Fibroblast of skin of left biceps (primary cell): ENCODE measurements around the gene PAK1IP1.
A peak's percentile ranks its signal among the peaks of the same experiment; 100 is the strongest.
"Not testable (repeated sequence)": the region's sequence is repeated elsewhere in the genome, so short reads cannot be mapped to it uniquely, and the experiment has no call there.

Experiments used
- DNase-seq, 2 experiments: peaks; one replicate each; pipeline ENCODE4 v3.0.0-alpha.2; 2013; ENCODE audit warnings: low read depth in 2 of 2

PAK1IP1 gene

GRCh38 chr6:10694302-10695085 lies at the start of gene PAK1IP1, which contains the start of gene C6orf52:
PAK1IP1 (plus strand) TSS chr6:10694972; CDS start chr6:10694986, 14 bp downstream.
C6orf52 (minus strand) TSS chr6:10694616; CDS start chr6:10687550, 7,066 bp downstream.
- peak; percentile 82 for DNase-seq

GRCh38 chr6:10655508-10656055 lies 39.2 kb upstream of the PAK1IP1 start:
- no peak for DNase-seq

GRCh38 chr6:10658910-10659698 lies 35.7 kb upstream of the PAK1IP1 start:
- no peak for DNase-seq

GRCh38 chr6:10659699-10660348 lies 34.9 kb upstream of the PAK1IP1 start:
- no peak for DNase-seq

GRCh38 chr6:10660431-10661191 lies 34.2 kb upstream of the PAK1IP1 start:
- not testable (repeated sequence) for DNase-seq

- DNase-seq = no peak
Measured at GRCh38 chr6:10662207-10662606, 32.6 kb upstream of the PAK1IP1 start.

GRCh38 chr6:10662742-10663141 lies 32.0 kb upstream of the PAK1IP1 start:
- no peak for DNase-seq

- not testable (repeated sequence) for DNase-seq
Measured at GRCh38 chr6:10665595-10665994, 29.2 kb upstream of the PAK1IP1 start.

- no peak for DNase-seq
Measured at GRCh38 chr6:10668126-10668917, 26.4 kb upstream of the PAK1IP1 start.

GRCh38 chr6:10676403-10676802 lies 18.4 kb upstream of the PAK1IP1 start:
- no peak for DNase-seq

GRCh38 chr6:10678456-10678855 lies 16.3 kb upstream of the PAK1IP1 start:
- no peak for DNase-seq

GRCh38 chr6:10681795-10682194 lies 13.0 kb upstream of the PAK1IP1 start:
- no peak for DNase-seq

GRCh38 chr6:10682355-10682988 lies 12.3 kb upstream of the PAK1IP1 start:
- DNase-seq = no peak

GRCh38 chr6:10684618-10685017 lies 10.2 kb upstream of the PAK1IP1 start:
- DNase-seq = no peak

- DNase-seq = no peak
Measured at GRCh38 chr6:10685092-10685915, 9.5 kb upstream of the PAK1IP1 start.

- DNase-seq = no peak
Measured at GRCh38 chr6:10686901-10687300, 7.9 kb upstream of the PAK1IP1 start.

- DNase-seq = no peak
Measured at GRCh38 chr6:10687582-10687981, 7.2 kb upstream of the PAK1IP1 start.

GRCh38 chr6:10690651-10691445 lies 3.9 kb upstream of the PAK1IP1 start:
- DNase-seq = no peak
